ENCODE data around the gene SKI. TPM values are rescaled to one million over a fixed set of nuclear protein-coding genes. Genes with fewer than 3 reads are reported as not detected.

SKI gene
- total RNA-seq, 1 experiment from 2014 or later, result 89.5 TPM

DNA sequence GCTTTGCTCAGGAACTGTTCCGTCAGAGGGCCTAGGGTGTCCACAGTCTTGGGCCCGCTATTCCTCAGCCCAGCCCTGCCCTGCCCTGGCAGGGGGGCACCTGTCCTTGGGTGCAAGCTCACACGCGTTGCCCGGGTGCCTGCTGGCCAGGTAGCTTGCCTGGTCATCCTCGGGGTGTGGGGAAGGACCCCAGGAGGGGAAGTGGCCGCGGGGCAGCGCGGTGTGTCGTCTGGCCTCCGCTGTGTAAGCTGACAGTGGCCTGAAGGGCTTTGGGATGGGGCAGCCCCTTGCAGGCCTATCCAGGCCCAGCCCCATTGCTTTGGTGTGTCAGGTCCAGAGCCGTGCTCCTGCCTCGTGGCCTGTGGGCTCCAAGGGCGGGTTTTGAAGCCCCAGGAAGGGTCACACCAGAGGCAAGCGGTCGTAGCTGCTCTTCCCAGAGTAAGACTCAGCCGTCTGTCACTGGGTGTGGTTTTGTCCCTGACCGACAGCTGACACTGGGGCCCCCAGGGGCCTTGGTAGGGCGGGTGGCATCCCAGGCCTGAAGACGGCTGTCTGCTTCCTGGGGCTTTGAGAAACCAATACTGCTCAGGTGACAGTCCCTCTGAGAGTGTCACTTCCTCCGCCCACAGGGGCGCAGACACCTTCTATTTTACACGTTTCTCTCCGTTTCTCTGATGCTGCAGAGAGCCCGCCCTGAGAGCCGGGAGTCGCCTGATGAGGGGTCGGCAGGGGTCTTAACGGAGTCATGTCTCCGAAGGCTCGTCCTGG is 72.1 kb downstream of the SKI start:
- Histone ChIP-seq H4K20me1 (ENCODE audit: control insufficient read depth, insufficient read depth, insufficient read length) (peaks cover 2% of the 10 kb centered on the region), H3K14ac (ENCODE audit: insufficient read depth, low read length) (peak overlapping the region; percentile 6; the same call in 1 of the 2 replicates), H3K4ac (ENCODE audit: low read depth, low read length) (no peak overlapping the region), H3K79me2 (ENCODE audit: insufficient read depth, low read length) (peaks cover 22% of the 10 kb centered on the region; the same call in 1 of the 2 replicates), H3K4me1 (ENCODE audit: insufficient read depth, low read length) (no peaks in the 10 kb centered on the region), H3K23ac (ENCODE audit: insufficient read length, low read depth, low read length) (no peak overlapping the region), H2BK20ac (ENCODE audit: low read depth, low read length, poor library complexity, severe bottlenecking) (no peak overlapping the region), H3K23me2 (ENCODE audit: insufficient read length, low read depth, low read length, poor library complexity, severe bottlenecking) (no peaks in the 10 kb centered on the region), H4K8ac (replicated peaks; ENCODE audit: insufficient read length, low read depth, low read length) (no peak overlapping the region), H3K18ac (ENCODE audit: insufficient read length, low read depth, low read length) (no peak overlapping the region), H2AK5ac (ENCODE audit: insufficient read length, low read length) (no peak overlapping the region), H3T11ph (ENCODE audit: low read length) (no peak overlapping the region), H3K27ac (ENCODE audit: insufficient read length, low read depth, low read length) (no peak overlapping the region), H3K56ac (ENCODE audit: insufficient read length, low read depth, low read length) (no peak overlapping the region), H2AFZ (ENCODE audit: low read length) (no peak overlapping the region), H2BK12ac (ENCODE audit: insufficient read length, low read depth, low read length) (no peak overlapping the region), H3K9me3 (ENCODE audit: control insufficient read depth, low read depth, low read length) (no peaks in the 10 kb centered on the region), H3K4me2 (ENCODE audit: insufficient read depth, insufficient read length, low read length) (no peak overlapping the region), H4K5ac (ENCODE audit: insufficient read length, low read depth, low read length) (no peak overlapping the region), H4K91ac (ENCODE audit: insufficient read length, low read depth, low read length) (no peak overlapping the region), H2BK120ac (ENCODE audit: low read depth, low read length, poor library complexity, severe bottlenecking) (no peak overlapping the region), H3K27me3 (ENCODE audit: insufficient read depth, low read length) (no peaks in the 10 kb centered on the region), H3K9ac (ENCODE audit: extremely low read depth, insufficient read length, low read length) (no peak overlapping the region), H2BK15ac (ENCODE audit: low read depth, low read length) (no peak overlapping the region), H3K79me1 (ENCODE audit: insufficient read depth, low read depth, low read length, poor library complexity, severe bottlenecking) (peaks cover 13% of the 10 kb centered on the region), H2BK5ac (ENCODE audit: insufficient read length, low read length) (no peak overlapping the region)
- peaks cover 5 to 25% (median 22%) of the 10 kb centered on the region in 3 experiments; a peak in 5 of 7 replicates for H3K36me3 Mint-ChIP-seq (ENCODE audit: insufficient read depth in 1 of 3, low read depth in 3 of 3)
- no peaks in the 10 kb centered on the region for H3K27me3 Mint-ChIP-seq (ENCODE audit: low read depth)
- TF ChIP-seq, protein P1, sequence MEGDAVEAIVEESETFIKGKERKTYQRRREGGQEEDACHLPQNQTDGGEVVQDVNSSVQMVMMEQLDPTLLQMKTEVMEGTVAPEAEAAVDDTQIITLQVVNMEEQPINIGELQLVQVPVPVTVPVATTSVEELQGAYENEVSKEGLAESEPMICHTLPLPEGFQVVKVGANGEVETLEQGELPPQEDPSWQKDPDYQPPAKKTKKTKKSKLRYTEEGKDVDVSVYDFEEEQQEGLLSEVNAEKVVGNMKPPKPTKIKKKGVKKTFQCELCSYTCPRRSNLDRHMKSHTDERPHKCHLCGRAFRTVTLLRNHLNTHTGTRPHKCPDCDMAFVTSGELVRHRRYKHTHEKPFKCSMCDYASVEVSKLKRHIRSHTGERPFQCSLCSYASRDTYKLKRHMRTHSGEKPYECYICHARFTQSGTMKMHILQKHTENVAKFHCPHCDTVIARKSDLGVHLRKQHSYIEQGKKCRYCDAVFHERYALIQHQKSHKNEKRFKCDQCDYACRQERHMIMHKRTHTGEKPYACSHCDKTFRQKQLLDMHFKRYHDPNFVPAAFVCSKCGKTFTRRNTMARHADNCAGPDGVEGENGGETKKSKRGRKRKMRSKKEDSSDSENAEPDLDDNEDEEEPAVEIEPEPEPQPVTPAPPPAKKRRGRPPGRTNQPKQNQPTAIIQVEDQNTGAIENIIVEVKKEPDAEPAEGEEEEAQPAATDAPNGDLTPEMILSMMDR (conservative IDR thresholded peaks at IDR 0.05), result no peak
- DNase-seq, result no peak
- H3K4me3 Mint-ChIP-seq, result no peak overlapping the region
- H3K4me1 Mint-ChIP-seq, result peaks cover 3 to 8% of the 10 kb centered on the region in 2 experiments; a peak in 3 of 4 replicates
- no peaks in the 10 kb centered on the region; a peak in 1 of 5 replicates for H3K9me3 Mint-ChIP-seq
- H3K27ac Mint-ChIP-seq, result peak overlapping the region in 1 of 3 experiments; percentile 57; a peak in 1 of 7 replicates
- no CpG with 5 or more reads among the region's 32 CpGs for WGBS (ENCODE audit: extremely low coverage, insufficient read length, low lambda C conversion rate)
